WI38 (cell line): ENCODE measurements around the gene TMPRSS6.

Experiments
- H3K4me3 ChIP-seq: 2 replicates; pipeline ENCODE4 v1.5.1; 2011; ENCODE audit warnings: low read depth, mild to moderate bottlenecking, control low read depth, low read length
- TF ChIP-seq, protein P1 (sequence below): IDR thresholded peaks from 2 replicates; pipeline ENCODE4 v1.5.1; 2012; ENCODE audit warnings: low read depth, mild to moderate bottlenecking, control low read depth, low read length

TMPRSS6 gene

DNA sequence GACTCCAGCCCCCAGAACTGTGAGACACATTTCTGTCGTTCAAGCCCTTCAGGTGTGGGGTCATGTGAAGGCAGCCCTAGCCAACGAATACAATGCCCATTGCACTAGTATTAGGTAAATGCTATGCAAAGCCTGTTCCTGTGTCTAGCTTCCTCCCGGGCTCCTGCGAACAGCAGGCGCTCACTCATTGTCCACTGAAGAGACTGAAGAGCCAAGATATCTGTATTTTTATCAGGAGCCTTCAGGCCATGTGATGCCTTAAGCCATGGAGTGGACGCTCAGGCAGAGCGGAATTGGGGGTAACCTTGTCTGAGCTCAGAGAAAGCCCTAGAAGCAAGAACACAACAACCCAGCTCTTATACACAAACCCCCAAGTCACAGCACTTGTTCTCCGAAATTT, 4.2 kb upstream of the TMPRSS6 start:
- no peak overlapping the region for H3K4me3 ChIP-seq
- TF ChIP-seq, protein P1, sequence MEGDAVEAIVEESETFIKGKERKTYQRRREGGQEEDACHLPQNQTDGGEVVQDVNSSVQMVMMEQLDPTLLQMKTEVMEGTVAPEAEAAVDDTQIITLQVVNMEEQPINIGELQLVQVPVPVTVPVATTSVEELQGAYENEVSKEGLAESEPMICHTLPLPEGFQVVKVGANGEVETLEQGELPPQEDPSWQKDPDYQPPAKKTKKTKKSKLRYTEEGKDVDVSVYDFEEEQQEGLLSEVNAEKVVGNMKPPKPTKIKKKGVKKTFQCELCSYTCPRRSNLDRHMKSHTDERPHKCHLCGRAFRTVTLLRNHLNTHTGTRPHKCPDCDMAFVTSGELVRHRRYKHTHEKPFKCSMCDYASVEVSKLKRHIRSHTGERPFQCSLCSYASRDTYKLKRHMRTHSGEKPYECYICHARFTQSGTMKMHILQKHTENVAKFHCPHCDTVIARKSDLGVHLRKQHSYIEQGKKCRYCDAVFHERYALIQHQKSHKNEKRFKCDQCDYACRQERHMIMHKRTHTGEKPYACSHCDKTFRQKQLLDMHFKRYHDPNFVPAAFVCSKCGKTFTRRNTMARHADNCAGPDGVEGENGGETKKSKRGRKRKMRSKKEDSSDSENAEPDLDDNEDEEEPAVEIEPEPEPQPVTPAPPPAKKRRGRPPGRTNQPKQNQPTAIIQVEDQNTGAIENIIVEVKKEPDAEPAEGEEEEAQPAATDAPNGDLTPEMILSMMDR: no peak

- H3K4me3 ChIP-seq: no peak overlapping the region
- TF ChIP-seq, protein P1: no peak
These were observed 2.7 kb upstream of the TMPRSS6 start for GRCh38 chr22:37112084-37112728.

DNA sequence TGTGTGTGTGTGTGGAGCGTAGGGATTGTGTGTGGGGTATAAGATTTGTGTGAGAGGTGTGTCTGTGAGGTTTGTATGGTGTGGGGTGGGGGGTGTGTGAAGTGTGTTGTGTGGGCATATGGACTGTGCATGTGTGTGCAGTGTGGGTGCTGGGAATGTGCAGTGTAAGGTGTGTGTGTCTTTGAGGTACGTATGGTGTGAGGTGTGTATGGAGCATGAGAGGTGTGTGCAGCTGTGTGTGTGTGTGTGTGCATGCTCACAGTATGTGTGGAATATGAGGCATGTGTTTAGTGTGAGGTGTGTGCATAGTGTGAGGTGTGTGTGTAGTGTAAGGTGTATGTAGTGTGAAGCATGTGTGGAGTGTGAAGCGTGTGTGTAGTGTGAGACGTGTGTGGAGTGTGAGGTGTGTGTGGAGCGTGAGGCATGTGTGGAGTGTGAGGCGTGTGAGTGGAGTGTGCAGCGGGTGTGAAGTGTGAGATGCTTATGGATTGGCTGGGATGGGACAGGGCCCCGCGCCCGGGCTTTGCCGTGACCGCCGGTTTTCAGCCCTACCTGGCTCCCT, 1.7 kb upstream of the TMPRSS6 start:
- TF ChIP-seq, protein P1: no peak
- no peak overlapping the region for H3K4me3 ChIP-seq

DNA sequence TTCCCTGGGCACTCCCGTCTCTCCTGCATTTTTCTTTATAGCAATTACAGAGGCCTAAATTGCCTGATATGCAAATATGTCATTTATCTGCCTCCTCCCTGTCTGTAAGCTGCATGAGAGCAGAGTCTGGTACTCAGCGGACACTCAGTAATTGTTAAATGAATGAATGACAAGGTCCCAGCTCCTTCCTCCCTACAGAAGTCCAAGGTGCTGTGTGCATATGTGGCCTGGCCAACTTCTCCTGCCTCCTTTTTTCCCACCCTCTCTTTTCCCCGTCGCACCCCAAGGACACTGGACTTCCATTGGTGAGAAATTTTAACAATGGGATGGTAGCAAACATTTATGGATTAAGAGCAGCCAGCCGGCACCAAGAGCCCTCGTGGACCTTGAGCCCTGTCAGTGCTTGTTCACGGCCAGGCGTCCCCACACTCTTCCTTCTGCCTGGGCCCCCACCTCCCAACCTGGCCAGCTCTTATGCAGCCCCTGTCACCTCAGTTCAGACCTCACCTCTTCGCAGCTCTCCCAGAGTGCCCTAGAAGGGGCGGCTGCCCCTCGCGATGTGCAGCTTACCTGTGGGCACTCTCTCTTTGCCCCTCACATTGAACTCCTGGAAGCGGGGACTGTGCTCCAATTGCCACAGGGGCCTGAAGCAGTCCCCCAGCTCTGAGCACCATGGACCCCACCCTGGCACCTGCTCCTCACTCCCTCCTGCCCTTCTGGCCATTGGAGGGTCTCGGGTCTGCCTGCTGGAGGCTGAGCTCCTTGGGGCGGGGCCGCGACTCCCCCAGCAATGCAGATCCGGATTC, 1.5 kb downstream of the TMPRSS6 start:
- H3K4me3 ChIP-seq: no peak overlapping the region
- TF ChIP-seq, protein P1: no peak

DNA sequence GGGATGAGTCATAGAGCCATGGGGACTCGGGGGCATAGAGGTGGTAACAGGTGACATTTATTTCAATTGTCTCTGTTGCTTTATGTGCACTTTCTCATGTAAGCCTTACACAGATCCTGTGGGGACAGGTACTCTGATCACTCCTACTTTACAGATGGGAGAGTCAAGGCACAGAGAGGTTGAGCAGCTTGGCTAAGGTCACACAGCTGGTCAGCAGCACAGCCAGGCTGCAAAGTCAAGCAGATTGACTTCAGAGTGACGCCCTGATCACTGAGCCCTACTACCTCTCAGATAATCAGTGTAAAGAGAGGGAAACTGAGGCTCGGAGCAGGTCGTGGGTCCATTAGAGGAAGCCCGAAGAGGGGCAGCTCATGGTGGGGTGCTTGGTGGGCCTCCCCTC, 3.5 kb downstream of the TMPRSS6 start:
- H3K4me3 ChIP-seq: no peak overlapping the region
- TF ChIP-seq, protein P1: no peak

- TF ChIP-seq, protein P1: no peak
These were observed 4.4 kb downstream of the TMPRSS6 start for GRCh38 chr22:37105154-37105553.

More at GRCh38 chr22:37105154-37105553, 4.4 kb downstream of the TMPRSS6 start:
- no peak overlapping the region for H3K4me3 ChIP-seq
